PC-3 (cell line): ENCODE data around the gene SMAD1. TPM values are rescaled to one million over a fixed set of nuclear protein-coding genes. Genes with fewer than 3 reads are reported as not detected.

ENCODE experiments used
- ATAC-seq: fragments of 200-7000 bp; cut with Tn5 transposase; 2 replicates; pipeline ENCODE4 v1.9.1; 2020; ENCODE audit warnings: mild to moderate bottlenecking, moderate library complexity
- BruUV-seq: library from RNA; stranded (reverse); fragments of 400-500 nt; replicated peaks from 2 replicates; lab custom pipeline; 2021; lab: Mats Ljungman, UMichigan
- CTCF ChIA-PET: fragments of 300-600 bp; sonication (Branson Sonifier 250); formaldehyde crosslinking; loops from one replicate; lab custom pipeline; 2022; ENCODE audit warnings: antibody characterized with exemption; lab: Charles Lee
- POLR2A ChIA-PET: fragments of 300-600 bp; sonication (Branson Sonifier 250); formaldehyde crosslinking; loops from one replicate; lab custom pipeline; 2022; ENCODE audit warnings: antibody characterized with exemption; ENCODE audit not compliant: unreplicated experiment; lab: Charles Lee
- DNase-seq: peaks from one replicate; pipeline ENCODE4 v3.0.0-alpha.2; 2015
- H2AFZ ChIP-seq: fragments of 300-600 bp; sonication (generic); 2 replicates; pipeline ENCODE4 v1.6.0; 2016; ENCODE audit warnings: antibody characterized with exemption, low read length
- H3F3A ChIP-seq: fragments of 300-600 bp; sonication (generic); one replicate; pipeline ENCODE4 v1.6.0; 2017; ENCODE audit warnings: antibody characterized with exemption, low read length, control low read depth, mild to moderate bottlenecking; ENCODE audit not compliant: unreplicated experiment
- H3K27ac ChIP-seq: fragments of 300-600 bp; sonication (generic); 2 replicates; pipeline ENCODE4 v1.5.1; 2016; ENCODE audit warnings: mild to moderate bottlenecking, low read length
- H3K27me3 ChIP-seq: fragments of 300-600 bp; sonication (generic); 2 replicates; pipeline ENCODE4 v1.6.1; 2016; ENCODE audit warnings: low read length, mixed read lengths
- H3K36me3 ChIP-seq: fragments of 300-600 bp; sonication (generic); 2 replicates; pipeline ENCODE4 v1.6.1; 2016; ENCODE audit warnings: low read depth, mixed run types, low read length, mixed read lengths
- H3K4me1 ChIP-seq: fragments of 300-600 bp; sonication (generic); 2 replicates; pipeline ENCODE4 v1.5.1; 2016; ENCODE audit warnings: low read length; ENCODE audit not compliant: insufficient read depth
- H3K4me2 ChIP-seq: fragments of 300-600 bp; sonication (generic); 2 replicates; pipeline ENCODE4 v1.6.0; 2016; ENCODE audit warnings: low read length
- H3K4me3 ChIP-seq: fragments of 300-600 bp; sonication (generic); 2 replicates; pipeline ENCODE4 v1.5.1; 2016; ENCODE audit warnings: mild to moderate bottlenecking, low read length, mixed read lengths
- H3K79me2 ChIP-seq: fragments of 300-600 bp; sonication (generic); 2 replicates; pipeline ENCODE4 v1.6.1; 2017; ENCODE audit warnings: low read length, mixed read lengths
- H3K9ac ChIP-seq: fragments of 300-600 bp; sonication (generic); 2 replicates; pipeline ENCODE4 v1.6.0; 2016; ENCODE audit warnings: mild to moderate bottlenecking, low read length
- H3K9me2 ChIP-seq: fragments of 300-600 bp; sonication (generic); replicated peaks from 2 replicates; pipeline ENCODE4 v1.6.1; 2016; ENCODE audit warnings: mixed run types, low read length, mixed read lengths
- H3K9me3 ChIP-seq: fragments of 300-600 bp; sonication (generic); 2 replicates; pipeline ENCODE4 v1.6.1; 2016; ENCODE audit warnings: low read length, mixed read lengths
- H4K20me1 ChIP-seq: fragments of 300-600 bp; sonication (generic); 2 replicates; pipeline ENCODE4 v1.6.1; 2016; ENCODE audit warnings: low read length, mixed read lengths
- CTCF ChIP-seq: fragments of 300-600 bp; sonication (generic); conservative IDR thresholded peaks from 2 replicates; pipeline ENCODE4 v1.5.1; 2017; ENCODE audit warnings: antibody characterized with exemption, low read depth, mild to moderate bottlenecking, low read length
- EZH2 ChIP-seq: fragments of 300-600 bp; sonication (generic); IDR thresholded peaks from one replicate; pipeline ENCODE4 v1.6.1; 2017; ENCODE audit warnings: antibody characterized with exemption, mild to moderate bottlenecking, low read length; ENCODE audit not compliant: unreplicated experiment
- EZH2phosphoT487 ChIP-seq: fragments of 300-600 bp; sonication (generic); IDR thresholded peaks from 2 replicates; pipeline ENCODE4 v1.6.1; 2018; ENCODE audit warnings: mild to moderate bottlenecking, antibody characterized with exemption, low read length, borderline replicate concordance
- intact Hi-C: fragments of 100-400 bp; cut with micrococcal nuclease; formaldehyde crosslinking; loops from 2 replicates; pipeline ENCODE4 v1.9.0; 2023
- total RNA-seq: library from RNA; depleted of rRNA; stranded (reverse); fragments of >200 nt; gene quantifications from 2 replicates; pipeline ENCODE4 v1.2.3, GENCODE V29; 2014

The SMAD1 gene
- total RNA-seq, 1 experiment from 2014 or later: 13.3 TPM

DNA sequence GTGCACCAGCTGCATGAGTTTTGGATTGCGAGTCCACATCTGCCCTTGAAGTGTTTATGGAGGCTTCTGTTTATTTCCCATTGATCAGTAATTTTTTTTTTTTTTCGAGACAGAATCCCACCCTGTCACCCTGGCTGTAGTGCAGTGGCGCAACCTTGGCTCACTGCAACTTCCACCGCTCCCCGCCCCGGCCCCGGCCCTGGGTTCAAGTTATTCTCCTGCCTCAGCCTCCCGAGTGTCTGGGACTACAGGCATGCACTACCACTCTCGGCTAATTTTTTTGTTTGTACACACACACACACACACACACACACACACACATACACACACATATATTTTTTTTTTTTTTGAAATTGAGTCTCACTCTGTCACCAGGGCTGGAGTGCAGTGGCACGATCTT, 46.1 kb downstream of the SMAD1 start:
- no peak for TF ChIP-seq CTCF
- no peak for TF ChIP-seq EZH2
- no peak for TF ChIP-seq EZH2phosphoT487
- intact Hi-C loops: no loop called here
- no peak overlapping the region for H3K27ac ChIP-seq
- no peak overlapping the region for H3K9ac ChIP-seq
- ATAC-seq (no peak), DNase-seq (no peak)
- H3K36me3 ChIP-seq: no peaks in the 10 kb centered on the region
- no peak overlapping the region for H3K4me2 ChIP-seq
- H3K27me3 ChIP-seq: no peaks in the 10 kb centered on the region
- ChIA-PET POLR2A (no interaction called here), CTCF (no interaction called here)
- H3K4me1 ChIP-seq: peaks cover 47% of the 10 kb centered on the region
- no peaks in the 10 kb centered on the region for H3K9me3 ChIP-seq
- H3K9me2 ChIP-seq: no peaks in the 10 kb centered on the region
- no peaks in the 10 kb centered on the region for H4K20me1 ChIP-seq
- no peaks in the 10 kb centered on the region; the same call in none of the 2 replicates for H3K79me2 ChIP-seq
- H2AFZ ChIP-seq: no peak overlapping the region
- no TSS peak for BruUV-seq
- H3K4me3 ChIP-seq: no peak overlapping the region
- H3F3A ChIP-seq: no peaks in the 10 kb centered on the region

- Histone ChIP-seq H3F3A (no peaks in the 10 kb centered on the region), H3K36me3 (no peaks in the 10 kb centered on the region), H3K27me3 (no peaks in the 10 kb centered on the region), H3K9me3 (no peaks in the 10 kb centered on the region), H3K4me3 (no peak overlapping the region), H4K20me1 (no peaks in the 10 kb centered on the region), H2AFZ (no peak overlapping the region), H3K9me2 (no peaks in the 10 kb centered on the region), H3K27ac (no peak overlapping the region), H3K4me1 (peaks cover 47% of the 10 kb centered on the region), H3K4me2 (no peak overlapping the region), H3K79me2 (no peaks in the 10 kb centered on the region; the same call in none of the 2 replicates), H3K9ac (no peak overlapping the region)
- CTCF ChIA-PET: no interaction called here
- TF ChIP-seq CTCF: no peak
- no peak for TF ChIP-seq EZH2
- BruUV-seq: no TSS peak
- ATAC-seq: no peak
- POLR2A ChIA-PET: no interaction called here
- no peak for DNase-seq
- intact Hi-C loops: no loop called here
These were observed 46.9 kb downstream of the SMAD1 start for GRCh38 chr4:145528601-145529000.

DNA sequence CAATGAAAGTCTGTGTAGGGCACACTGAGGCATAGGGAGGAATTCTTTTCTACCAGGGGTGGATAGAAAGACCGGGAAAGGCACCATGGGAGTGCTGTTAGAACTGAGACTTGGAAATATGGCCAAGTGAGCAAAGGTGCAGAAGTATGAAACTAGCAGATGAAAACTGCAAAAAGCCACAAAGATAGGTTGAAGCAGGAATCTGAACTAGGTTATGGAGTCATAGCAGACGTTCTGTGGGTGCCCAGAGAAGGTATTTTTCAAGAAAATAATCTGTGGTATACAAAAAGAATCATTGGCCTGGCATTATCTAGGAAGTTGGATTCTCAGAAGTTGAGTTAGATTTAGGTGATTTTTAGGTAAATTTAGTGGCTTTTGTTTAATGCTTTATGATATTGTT, 48.5 kb downstream of the SMAD1 start:
- ATAC-seq: peak; percentile 18
- Histone ChIP-seq H2AFZ (no peak overlapping the region), H3F3A (no peaks in the 10 kb centered on the region), H4K20me1 (no peaks in the 10 kb centered on the region), H3K36me3 (no peaks in the 10 kb centered on the region), H3K79me2 (no peaks in the 10 kb centered on the region; the same call in 1 of the 2 replicates), H3K27me3 (no peaks in the 10 kb centered on the region), H3K4me3 (no peak overlapping the region), H3K9ac (no peak overlapping the region), H3K9me3 (no peaks in the 10 kb centered on the region), H3K27ac (peak overlapping the region; percentile 60), H3K4me2 (peak overlapping the region; percentile 44), H3K9me2 (no peaks in the 10 kb centered on the region), H3K4me1 (peaks cover 38% of the 10 kb centered on the region)
- CTCF ChIA-PET: no interaction called here
- TF ChIP-seq EZH2 (no peak), CTCF (no peak), EZH2phosphoT487 (no peak)
- intact Hi-C loops: loop anchor here (1.0 kb wide), 1 partner anchor 15 kb away; no protein-coding TSS in a partner anchor
- no TSS peak for BruUV-seq
- no peak for DNase-seq
- POLR2A ChIA-PET: no interaction called here
